DOHH2 (cell line): ENCODE data around the gene ACHE.

ENCODE experiments used
- EZH2phosphoT487 ChIP-seq: fragments of 200-600 bp; sonication (generic); IDR thresholded peaks from 2 replicates; pipeline ENCODE4 v1.6.1; 2017; ENCODE audit warnings: borderline replicate concordance, mild to moderate bottlenecking, antibody characterized with exemption, low read length, moderate library complexity, mixed read lengths
- TF ChIP-seq, protein P1 (sequence below): fragments of 200-600 bp; sonication (generic); IDR thresholded peaks from one replicate; pipeline ENCODE4 v1.5.1; 2014; ENCODE audit warnings: antibody characterized with exemption, mild to moderate bottlenecking, low read depth, low read length; ENCODE audit not compliant: poor library complexity, severe bottlenecking

DNA sequence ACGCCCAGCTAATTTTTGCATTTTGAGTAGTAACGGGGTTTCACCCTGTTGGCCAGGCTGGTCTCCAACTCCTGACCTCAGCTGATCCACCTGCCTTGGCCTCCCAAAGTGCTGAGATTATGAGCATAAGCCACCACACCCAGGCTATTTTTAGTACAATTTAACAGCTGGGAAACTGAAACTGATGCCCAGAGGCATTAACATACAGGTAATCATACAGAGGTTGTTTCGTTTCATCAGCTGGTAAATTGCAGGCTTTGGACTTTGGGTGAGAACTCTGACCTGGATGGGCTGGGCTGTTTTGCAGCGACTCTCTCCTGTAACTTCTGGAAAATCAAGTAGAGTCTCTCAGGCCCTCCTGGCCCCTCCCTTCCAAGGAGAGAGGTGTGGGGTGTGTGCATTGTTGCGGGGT, 6.2 kb upstream of the ACHE start:
- TF ChIP-seq, protein P1, sequence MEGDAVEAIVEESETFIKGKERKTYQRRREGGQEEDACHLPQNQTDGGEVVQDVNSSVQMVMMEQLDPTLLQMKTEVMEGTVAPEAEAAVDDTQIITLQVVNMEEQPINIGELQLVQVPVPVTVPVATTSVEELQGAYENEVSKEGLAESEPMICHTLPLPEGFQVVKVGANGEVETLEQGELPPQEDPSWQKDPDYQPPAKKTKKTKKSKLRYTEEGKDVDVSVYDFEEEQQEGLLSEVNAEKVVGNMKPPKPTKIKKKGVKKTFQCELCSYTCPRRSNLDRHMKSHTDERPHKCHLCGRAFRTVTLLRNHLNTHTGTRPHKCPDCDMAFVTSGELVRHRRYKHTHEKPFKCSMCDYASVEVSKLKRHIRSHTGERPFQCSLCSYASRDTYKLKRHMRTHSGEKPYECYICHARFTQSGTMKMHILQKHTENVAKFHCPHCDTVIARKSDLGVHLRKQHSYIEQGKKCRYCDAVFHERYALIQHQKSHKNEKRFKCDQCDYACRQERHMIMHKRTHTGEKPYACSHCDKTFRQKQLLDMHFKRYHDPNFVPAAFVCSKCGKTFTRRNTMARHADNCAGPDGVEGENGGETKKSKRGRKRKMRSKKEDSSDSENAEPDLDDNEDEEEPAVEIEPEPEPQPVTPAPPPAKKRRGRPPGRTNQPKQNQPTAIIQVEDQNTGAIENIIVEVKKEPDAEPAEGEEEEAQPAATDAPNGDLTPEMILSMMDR = no peak
- TF ChIP-seq EZH2phosphoT487 = no peak
